ENCODE measurements around the gene SBF2.

- TF ChIP-seq CTCF (conservative IDR thresholded peaks at IDR 0.05; ENCODE audit: low read depth, low read length) (no peak), EZH2phosphoT487 (IDR thresholded peaks at IDR 0.05; ENCODE audit: borderline replicate concordance, low read length) (no peak), EZH2 (IDR thresholded peaks at IDR 0.05; ENCODE audit: low read length, unreplicated experiment) (no peak)
Observed at GRCh38 chr11:10314199-10315072, 20.4 kb upstream of the SBF2 start.
